Measurements from ENCODE around the gene SCAMP5. TPM values are rescaled to one million over a fixed set of nuclear protein-coding genes. Genes with fewer than 3 reads are reported as not detected.

SCAMP5 gene
- total and polyA plus RNA-seq, 7 experiments from 2014 or later, result 0.06 to 9.5 (median 0.51) TPM

- Mint-ChIP-seq H3K4me3 (no peak overlapping the region), H3K27ac (no peak overlapping the region), H3K36me3 (no peaks in the 10 kb centered on the region), H3K4me1 (peaks cover 0 to 10% (median 0%) of the 10 kb centered on the region in 7 donors), H3K9me3 (peaks cover 0 to under 1% (median 0%) of the 10 kb centered on the region in 11 donors), H3K27me3 (peaks cover 0 to 23% (median 5%) of the 10 kb centered on the region in 5 donors)
- POLR2A ChIA-PET, result no interaction called here
- no peaks in the 10 kb centered on the region for H3K9me3 ChIP-seq (ENCODE audit: control insufficient read depth in 2 of 3, low read length in 3 of 3)
- H3K27ac ChIP-seq (ENCODE audit: low read depth, low read length), result no peak overlapping the region
- H3K36me3 ChIP-seq (ENCODE audit: control insufficient read depth in 2 of 3, insufficient read depth in 3 of 3, low read length in 3 of 3), result no peaks in the 10 kb centered on the region
- intact Hi-C loops (cut with micrococcal nuclease), result no loop called here
- H3K4me3 ChIP-seq (ENCODE audit: low read length), result no peak overlapping the region
- DNase-seq (no peak), ATAC-seq (no peak)
- no peaks in the 10 kb centered on the region for H3K27me3 ChIP-seq (ENCODE audit: control insufficient read depth in 2 of 2, insufficient read depth in 2 of 2, low read length in 2 of 2)
- CTCF ChIA-PET, result interaction anchor here (0.7 kb wide), 1 partner anchor 395 kb away, joined by 3 read pairs; no protein-coding TSS in a partner anchor
- H3K4me1 ChIP-seq (ENCODE audit: control insufficient read depth in 2 of 2, insufficient read depth in 2 of 2, low read length in 2 of 2), result no peaks in the 10 kb centered on the region
Measured at GRCh38 chr15:74982183-74982582, 13.2 kb upstream of the SCAMP5 start.

DNA sequence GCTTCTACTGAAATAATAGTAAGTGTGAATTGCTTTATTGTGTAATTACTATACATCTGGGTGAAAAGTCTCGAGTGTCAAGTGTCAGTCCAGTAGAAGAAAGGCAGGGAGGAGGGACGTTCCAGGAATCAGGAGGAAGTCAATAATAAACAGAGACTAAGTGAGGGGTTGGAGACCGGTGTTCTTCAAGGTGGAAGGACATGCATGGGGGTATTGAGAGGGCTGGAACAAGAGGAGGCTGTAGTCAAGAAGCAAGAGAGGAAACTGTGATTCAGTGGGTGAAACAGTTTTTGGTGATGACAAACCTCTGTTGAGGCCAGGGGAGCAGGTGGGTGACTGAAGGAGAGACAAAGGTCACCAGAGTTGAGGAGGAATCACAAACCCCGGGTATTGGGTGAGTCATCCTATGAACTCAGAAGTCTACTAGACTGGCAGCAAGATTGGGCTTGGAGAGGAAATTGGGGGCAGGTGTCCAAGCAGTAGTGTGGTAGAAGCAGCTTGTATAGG is 11.6 kb upstream of the SCAMP5 start:
- POLR2A ChIA-PET, result no interaction called here
- intact Hi-C loops (cut with micrococcal nuclease), result no loop called here

GRCh38 chr15:74988007-74988800 is 7.2 kb upstream of the SCAMP5 start:
- no peak overlapping the region for H3K4me3 ChIP-seq (ENCODE audit: low read length)
- DNase-seq, result peak in 6 of 9 donors; percentile 8 to 33 (median 18)
- no peaks in the 10 kb centered on the region for H3K27me3 ChIP-seq (ENCODE audit: control insufficient read depth in 2 of 2, insufficient read depth in 2 of 2, low read length in 2 of 2)
- intact Hi-C loops (cut with micrococcal nuclease), result loop anchor here in 1 of 2 donors (1.0 kb wide), 2 partner anchors 32 to 353 kb away; partner anchors contain the start of gene RPP25
- ChIA-PET POLR2A (no interaction called here), CTCF (interaction anchor here (1.0 kb wide), 1 partner anchor 8 kb away, joined by 3 read pairs; no protein-coding TSS in a partner anchor)
- no peaks in the 10 kb centered on the region for H3K9me3 ChIP-seq (ENCODE audit: control insufficient read depth in 2 of 3, low read length in 3 of 3)
- Mint-ChIP-seq H3K9me3 (peaks cover 0 to 6% (median 0%) of the 10 kb centered on the region in 11 donors), H3K27me3 (peaks cover 0 to 23% (median 5%) of the 10 kb centered on the region in 5 donors), H3K36me3 (no peaks in the 10 kb centered on the region), H3K27ac (no peak overlapping the region), H3K4me3 (no peak overlapping the region), H3K4me1 (peaks cover 0 to 6% (median 0%) of the 10 kb centered on the region in 7 donors)
- ATAC-seq, result peak; percentile 65
- no peaks in the 10 kb centered on the region for H3K36me3 ChIP-seq (ENCODE audit: control insufficient read depth in 2 of 3, insufficient read depth in 3 of 3, low read length in 3 of 3)
- H3K27ac ChIP-seq (ENCODE audit: low read depth, low read length), result no peak overlapping the region
- H3K4me1 ChIP-seq (ENCODE audit: control insufficient read depth in 2 of 2, insufficient read depth in 2 of 2, low read length in 2 of 2), result no peaks in the 10 kb centered on the region

More for the DNA sequence above, 11.6 kb upstream of the SCAMP5 start:
- CTCF ChIA-PET, result no interaction called here
- ATAC-seq, result no peak
- no peaks in the 10 kb centered on the region for H3K36me3 Mint-ChIP-seq
- Histone ChIP-seq H3K4me3 (ENCODE audit: low read length) (no peak overlapping the region), H3K36me3 (ENCODE audit: control insufficient read depth in 2 of 3, insufficient read depth in 3 of 3, low read length in 3 of 3) (no peaks in the 10 kb centered on the region), H3K4me1 (ENCODE audit: control insufficient read depth in 2 of 2, insufficient read depth in 2 of 2, low read length in 2 of 2) (no peaks in the 10 kb centered on the region), H3K27me3 (ENCODE audit: control insufficient read depth in 2 of 2, insufficient read depth in 2 of 2, low read length in 2 of 2) (no peaks in the 10 kb centered on the region), H3K9me3 (ENCODE audit: control insufficient read depth in 2 of 3, low read length in 3 of 3) (no peaks in the 10 kb centered on the region), H3K27ac (ENCODE audit: low read depth, low read length) (no peak overlapping the region)
- DNase-seq, result peak in 1 of 9 donors; percentile 60
- H3K27me3 Mint-ChIP-seq, result peaks cover 0 to 23% (median 5%) of the 10 kb centered on the region in 5 donors
- peaks cover 0 to 4% (median 0%) of the 10 kb centered on the region in 11 donors for H3K9me3 Mint-ChIP-seq
- H3K4me3 Mint-ChIP-seq, result no peak overlapping the region
- peaks cover 0 to 6% (median 0%) of the 10 kb centered on the region in 7 donors for H3K4me1 Mint-ChIP-seq
- H3K27ac Mint-ChIP-seq, result no peak overlapping the region

DNA sequence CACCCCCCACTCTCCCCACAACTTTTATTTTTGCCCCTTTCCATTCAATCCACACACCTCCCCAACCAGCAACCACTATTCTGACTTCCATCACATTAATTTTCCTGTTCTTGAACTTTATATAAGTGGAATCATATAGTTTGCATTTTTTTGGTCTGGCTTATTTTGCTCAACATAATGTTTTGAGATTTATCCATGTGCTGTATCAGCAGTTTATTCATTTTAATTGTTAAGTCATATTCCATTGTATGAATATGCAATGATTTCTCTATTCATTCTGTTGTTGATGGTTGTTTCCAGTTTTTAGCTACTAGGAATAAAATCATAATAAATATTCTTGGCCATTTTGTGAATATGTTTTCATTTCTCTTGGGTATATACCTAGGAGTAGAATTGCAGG is 5.8 kb upstream of the SCAMP5 start:
- DNase-seq, result no peak
- H3K36me3 ChIP-seq (ENCODE audit: control insufficient read depth in 2 of 3, insufficient read depth in 3 of 3, low read length in 3 of 3), result no peaks in the 10 kb centered on the region
- H3K4me3 ChIP-seq (ENCODE audit: low read length), result no peak overlapping the region
- H3K4me3 Mint-ChIP-seq, result no peak overlapping the region
- no peaks in the 10 kb centered on the region for H3K36me3 Mint-ChIP-seq
- no peak overlapping the region for H3K27ac Mint-ChIP-seq
- POLR2A ChIA-PET, result no interaction called here
- peaks cover 0 to 1% (median 0%) of the 10 kb centered on the region in 7 donors for H3K4me1 Mint-ChIP-seq
- H3K27me3 ChIP-seq (ENCODE audit: control insufficient read depth in 2 of 2, insufficient read depth in 2 of 2, low read length in 2 of 2), result no peaks in the 10 kb centered on the region
- H3K27me3 Mint-ChIP-seq, result peaks cover 0 to 16% (median 5%) of the 10 kb centered on the region in 5 donors
- H3K4me1 ChIP-seq (ENCODE audit: control insufficient read depth in 2 of 2, insufficient read depth in 2 of 2, low read length in 2 of 2), result no peaks in the 10 kb centered on the region
- peaks cover 0 to 6% (median 0%) of the 10 kb centered on the region in 11 donors for H3K9me3 Mint-ChIP-seq
- intact Hi-C loops (cut with micrococcal nuclease), result no loop called here
- no peak overlapping the region for H3K27ac ChIP-seq (ENCODE audit: low read depth, low read length)
- CTCF ChIA-PET, result no interaction called here
- no peak for ATAC-seq
- no peaks in the 10 kb centered on the region for H3K9me3 ChIP-seq (ENCODE audit: control insufficient read depth in 2 of 3, low read length in 3 of 3)

GRCh38 chr15:74992619-74993018 is 2.7 kb upstream of the SCAMP5 start:
- ATAC-seq, result no peak
- Histone ChIP-seq H3K9me3 (ENCODE audit: control insufficient read depth in 2 of 3, low read length in 3 of 3) (no peaks in the 10 kb centered on the region), H3K27me3 (ENCODE audit: control insufficient read depth in 2 of 2, insufficient read depth in 2 of 2, low read length in 2 of 2) (no peaks in the 10 kb centered on the region), H3K27ac (ENCODE audit: low read depth, low read length) (no peak overlapping the region), H3K36me3 (ENCODE audit: control insufficient read depth in 2 of 3, insufficient read depth in 3 of 3, low read length in 3 of 3) (no peaks in the 10 kb centered on the region), H3K4me1 (ENCODE audit: control insufficient read depth in 2 of 2, insufficient read depth in 2 of 2, low read length in 2 of 2) (peaks cover 8 to 9% of the 10 kb centered on the region in 2 donors), H3K4me3 (ENCODE audit: low read length) (no peak overlapping the region)
- DNase-seq, result no peak
- POLR2A ChIA-PET, result interaction anchor here (0.9 kb wide), 1 partner anchor 31 kb away, joined by 3 read pairs; the partner anchor contains the start of gene PPCDC
- Mint-ChIP-seq H3K27me3 (peaks cover 0 to 29% (median 13%) of the 10 kb centered on the region in 5 donors), H3K27ac (no peak overlapping the region), H3K36me3 (no peaks in the 10 kb centered on the region), H3K4me1 (peaks cover 8 to 20% (median 15%) of the 10 kb centered on the region in 7 donors), H3K4me3 (no peak overlapping the region), H3K9me3 (peaks cover 0 to 3% (median 0%) of the 10 kb centered on the region in 11 donors)
- CTCF ChIA-PET, result no interaction called here
- intact Hi-C loops (cut with micrococcal nuclease), result no loop called here

- peaks cover 7 to 39% (median 23%) of the 10 kb centered on the region in 5 donors for H3K27me3 Mint-ChIP-seq
- ATAC-seq, result no peak
- peaks cover 8 to 20% (median 15%) of the 10 kb centered on the region in 7 donors for H3K4me1 Mint-ChIP-seq
- peaks cover 0 to 4% (median 0%) of the 10 kb centered on the region in 5 donors for H3K36me3 Mint-ChIP-seq
- peak overlapping the region in 3 of 10 donors; percentile 51 to 97 (median 82) for H3K4me3 Mint-ChIP-seq
- Histone ChIP-seq H3K27me3 (ENCODE audit: control insufficient read depth in 2 of 2, insufficient read depth in 2 of 2, low read length in 2 of 2) (no peaks in the 10 kb centered on the region), H3K4me1 (ENCODE audit: control insufficient read depth in 2 of 2, insufficient read depth in 2 of 2, low read length in 2 of 2) (peaks cover 8 to 9% of the 10 kb centered on the region in 2 donors), H3K36me3 (ENCODE audit: control insufficient read depth in 2 of 3, insufficient read depth in 3 of 3, low read length in 3 of 3) (no peaks in the 10 kb centered on the region), H3K4me3 (ENCODE audit: low read length) (no peak overlapping the region), H3K9me3 (ENCODE audit: control insufficient read depth in 2 of 3, low read length in 3 of 3) (no peaks in the 10 kb centered on the region), H3K27ac (ENCODE audit: low read depth, low read length) (no peak overlapping the region)
- CTCF ChIA-PET, result no interaction called here
- intact Hi-C loops (cut with micrococcal nuclease), result no loop called here
- peaks cover 0 to 3% (median 0%) of the 10 kb centered on the region in 11 donors for H3K9me3 Mint-ChIP-seq
- no peak overlapping the region for H3K27ac Mint-ChIP-seq
- POLR2A ChIA-PET, result no interaction called here
- no peak for DNase-seq
Measured at GRCh38 chr15:74994236-74994635, 1.1 kb upstream of the SCAMP5 start.

Data from naive thymus-derived CD4-positive, alpha-beta T cell (primary cell).